Measurements from ENCODE around the gene BAD. TPM values are rescaled to one million over a fixed set of nuclear protein-coding genes. Genes with fewer than 3 reads are reported as not detected.
A peak's percentile ranks its signal among the peaks of the same experiment; 100 is the strongest.

Gene BAD
- total RNA-seq, 1 experiment from 2014 or later: 122 TPM

DNA sequence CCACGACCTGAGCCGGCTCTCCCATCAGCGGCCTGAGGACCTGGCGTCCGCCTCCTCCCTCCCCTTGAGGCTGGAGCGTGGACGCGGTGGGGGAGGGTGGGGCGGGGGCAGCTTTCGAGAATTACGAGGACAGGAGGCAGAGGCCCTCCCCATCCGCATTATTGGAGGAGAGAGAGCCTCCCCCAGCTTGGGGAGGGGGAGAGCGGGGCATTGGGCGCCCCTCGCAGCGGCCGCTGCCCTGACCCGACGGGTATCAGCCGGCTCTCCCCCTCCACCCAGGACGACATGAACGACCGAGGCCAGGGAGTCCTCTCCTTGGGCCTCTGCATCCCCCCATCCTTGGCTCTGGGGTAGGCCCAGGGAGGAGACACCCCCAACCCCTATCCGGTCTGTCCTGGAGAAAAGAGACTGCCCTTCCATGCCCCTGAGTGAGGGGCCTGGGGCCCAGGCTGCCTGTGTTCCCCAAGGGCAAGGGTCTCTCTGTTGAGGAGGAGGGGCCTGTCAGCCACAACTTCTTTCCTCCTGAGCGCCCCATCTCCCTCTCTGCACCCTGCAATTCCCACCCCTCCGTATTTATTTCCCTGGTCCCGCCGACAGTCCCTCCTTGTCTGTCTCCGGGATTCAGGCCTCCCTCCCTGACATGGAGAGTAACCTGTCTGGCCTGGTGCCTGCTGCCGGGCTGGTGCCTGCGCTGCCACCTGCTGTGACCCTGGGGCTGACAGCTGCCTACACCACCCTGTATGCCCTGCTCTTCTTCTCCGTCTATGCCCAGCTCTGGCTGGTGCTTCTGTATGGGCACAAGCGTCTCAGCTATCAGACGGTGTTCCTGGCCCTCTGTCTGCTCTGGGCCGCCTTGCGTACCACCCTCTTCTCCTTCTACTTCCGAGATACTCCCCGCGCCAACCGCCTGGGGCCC, 1.7 kb upstream of the BAD start:
- in situ Hi-C loops (cut with HindIII; ENCODE audit: low pct_unique_long_range_greater_than_20kb, low sequenced_read_pairs): no loop called here
- DNase-seq (ENCODE audit: low read depth): no peak

DNA sequence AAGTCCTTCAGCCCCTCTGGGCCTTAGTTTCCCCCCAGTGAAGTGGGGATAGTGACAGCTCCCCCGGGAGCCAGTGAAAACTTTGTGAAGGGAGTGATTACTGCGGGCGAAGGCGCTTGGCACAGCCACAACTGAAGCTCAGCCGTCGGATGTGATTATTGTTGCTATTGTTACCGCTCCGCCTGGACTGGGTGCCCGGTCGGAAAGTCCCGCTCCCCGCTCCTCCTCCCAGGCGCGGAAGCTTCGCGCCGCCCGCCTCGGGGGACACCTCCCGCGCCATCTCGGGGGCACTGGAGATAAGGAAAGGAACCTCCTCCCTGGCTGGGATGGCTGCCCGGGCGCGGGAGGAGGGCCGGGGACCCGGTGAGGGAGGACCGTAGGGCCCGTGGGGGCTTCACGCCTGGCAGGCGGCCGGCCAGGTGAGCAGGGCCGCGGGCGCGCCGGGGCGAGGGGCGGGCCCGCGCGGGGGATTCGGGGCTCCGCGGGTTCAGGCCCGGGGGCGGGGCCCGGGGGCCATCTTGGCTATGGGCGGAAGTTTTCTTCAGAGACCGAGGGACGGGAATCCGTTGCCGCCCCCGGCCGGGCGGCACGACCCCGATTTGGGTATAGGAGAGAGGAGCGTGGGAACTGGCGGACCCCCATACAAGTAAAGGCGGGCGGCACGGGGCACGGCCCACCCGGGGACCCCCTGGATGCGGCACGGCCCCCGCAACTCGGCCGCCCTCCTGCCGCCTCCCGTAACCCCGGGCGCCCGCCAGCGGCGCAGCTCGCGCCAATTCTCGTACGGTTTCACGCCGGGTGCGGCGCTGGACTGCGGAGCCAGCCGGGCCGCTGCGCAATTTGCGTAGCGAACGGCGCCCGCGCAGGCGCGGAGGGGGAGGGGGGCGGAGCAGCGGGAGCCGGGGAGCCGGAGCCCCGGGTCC, 758 bp upstream of the BAD start, which contains the start of gene GPR137:
TSS of gene GPR137 (plus strand) at position 887 of the 923 bp plus-strand sequence. CDS start 677 bp downstream, outside the sequence.
- in situ Hi-C loops (cut with HindIII; ENCODE audit: low pct_unique_long_range_greater_than_20kb, low sequenced_read_pairs): no loop called here
- peak; percentile 75 for DNase-seq (ENCODE audit: low read depth)

DNA sequence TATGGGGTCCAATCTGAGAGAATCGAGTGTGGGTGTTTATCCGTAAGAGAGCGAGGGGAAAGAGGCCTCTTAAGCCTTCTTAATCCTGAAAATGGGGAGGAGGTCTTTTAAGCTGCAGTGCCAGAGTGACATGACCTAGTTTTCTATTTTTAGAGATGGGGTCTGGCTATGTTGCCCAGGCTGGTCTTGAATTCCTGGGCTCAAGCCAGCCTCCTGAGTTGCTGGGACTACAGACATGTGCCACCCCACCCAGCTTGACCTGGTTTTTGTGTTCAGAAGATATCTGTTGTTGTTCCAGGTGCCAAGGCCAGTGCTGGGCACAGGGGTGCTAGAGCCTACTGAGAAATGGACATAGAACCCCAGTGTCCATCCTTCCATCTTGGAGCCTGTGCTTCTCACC, 1.4 kb downstream of the BAD start:
- DNase-seq (ENCODE audit: low read depth): no peak
- in situ Hi-C loops (cut with HindIII; ENCODE audit: low pct_unique_long_range_greater_than_20kb, low sequenced_read_pairs): no loop called here

DNA sequence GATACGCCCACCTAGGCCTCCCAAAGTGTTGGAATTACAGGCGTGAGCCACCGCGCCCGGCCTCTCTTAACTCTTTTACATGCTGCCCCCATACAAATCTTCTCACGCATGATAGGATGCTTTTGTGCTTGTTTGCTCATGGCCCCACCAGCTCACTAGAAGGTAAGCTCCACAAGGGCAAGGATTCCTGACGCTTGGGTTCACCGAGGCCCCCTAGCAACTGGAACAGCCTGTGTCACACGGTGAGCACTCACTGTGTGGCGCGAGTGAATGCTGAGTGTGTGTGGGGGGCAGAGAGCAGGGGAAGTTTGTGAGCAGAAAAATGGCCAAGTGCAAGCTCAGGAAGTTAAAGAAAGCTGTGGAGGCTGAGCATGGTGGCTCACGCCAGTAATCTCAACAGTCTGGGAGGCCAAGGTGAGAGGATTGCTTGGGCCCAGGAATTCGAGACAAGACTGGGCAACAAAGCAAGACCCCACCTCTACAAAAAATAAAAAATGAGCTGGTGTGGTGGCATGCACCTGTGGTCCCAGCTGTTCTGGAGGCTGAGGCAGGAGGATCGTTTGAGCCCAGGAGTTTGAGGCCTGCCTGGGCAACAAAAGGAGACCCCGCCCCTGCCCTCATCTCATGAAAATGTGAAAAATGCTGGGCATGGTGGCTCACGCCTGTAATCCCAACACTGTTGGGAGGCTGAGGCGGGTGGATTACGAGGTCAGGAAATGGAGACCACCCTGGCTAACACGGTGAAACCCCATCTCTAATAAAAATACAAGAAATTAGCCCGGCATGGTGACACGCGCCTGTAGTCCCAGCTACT, 2.3 kb downstream of the BAD start:
- in situ Hi-C loops (cut with HindIII; ENCODE audit: low pct_unique_long_range_greater_than_20kb, low sequenced_read_pairs): no loop called here
- DNase-seq (ENCODE audit: low read depth): no peak

DNA sequence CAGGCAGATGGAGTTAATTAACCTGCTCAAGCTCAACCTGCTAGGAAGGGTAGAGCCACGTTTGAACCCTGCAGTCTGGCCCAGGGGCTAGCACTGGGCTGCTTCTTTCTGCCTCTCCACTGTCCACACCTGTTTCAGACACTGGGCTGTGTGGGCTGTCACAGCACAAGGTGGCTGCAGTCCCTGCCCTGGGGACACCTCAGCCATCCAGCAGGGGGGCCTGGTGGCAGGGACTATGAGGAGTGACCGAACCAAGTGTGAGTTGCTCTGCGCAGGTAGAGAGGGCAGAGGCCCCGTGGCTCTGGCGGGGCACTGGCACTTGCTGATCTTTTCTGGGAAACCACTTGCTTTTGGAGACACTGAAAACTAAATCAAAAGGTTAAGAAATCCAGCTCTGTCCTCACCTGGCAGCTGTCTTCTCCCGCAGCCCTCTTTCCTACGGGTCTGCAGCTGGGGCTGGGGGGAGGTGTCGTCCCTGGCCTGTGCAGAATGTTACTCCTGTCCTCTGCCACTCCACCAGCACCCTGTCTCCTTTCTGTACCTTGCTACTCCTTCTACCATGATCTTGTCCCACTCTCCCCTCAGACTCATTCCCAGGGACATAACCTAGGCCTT, 5.8 kb downstream of the BAD start:
- in situ Hi-C loops (cut with HindIII; ENCODE audit: low pct_unique_long_range_greater_than_20kb, low sequenced_read_pairs): no loop called here
- no peak for DNase-seq (ENCODE audit: low read depth)

DNA sequence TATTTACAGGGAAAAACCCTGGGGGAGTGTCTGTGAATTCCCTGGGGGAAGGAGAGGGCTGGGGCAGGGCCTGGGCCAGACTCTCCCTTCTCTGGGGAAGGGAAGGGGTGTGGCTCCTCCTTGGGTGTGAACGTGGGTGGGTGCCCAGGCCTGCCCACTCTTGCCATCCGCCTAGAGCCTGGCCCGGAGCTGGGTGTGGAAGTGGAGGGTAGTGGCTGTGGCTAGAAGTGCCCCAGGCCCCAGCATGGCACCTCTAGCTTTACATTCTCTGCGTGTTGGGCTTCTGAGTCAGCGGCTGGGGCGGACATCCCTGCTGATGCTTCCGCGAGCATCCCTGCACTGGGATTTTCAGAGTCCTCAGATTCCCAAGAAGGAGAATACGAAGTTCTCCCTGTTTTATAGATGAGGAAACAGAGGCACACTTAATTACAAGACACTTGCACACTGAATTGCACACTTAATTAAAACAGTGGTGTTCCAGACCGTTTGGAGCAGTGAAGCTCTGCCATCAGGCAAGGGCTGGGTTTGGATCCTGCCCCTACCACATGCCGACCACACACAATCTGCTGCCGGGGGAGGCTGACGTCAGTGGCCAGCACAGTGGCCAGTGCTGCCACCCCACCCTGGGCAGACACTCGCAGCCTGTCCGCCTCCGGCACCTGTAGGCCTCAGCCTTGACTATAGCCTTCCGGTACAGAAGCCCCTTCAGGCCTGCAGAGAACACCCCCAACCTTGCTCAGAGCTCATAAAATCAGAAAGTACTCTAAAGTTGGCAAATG, 7.6 kb downstream of the BAD start:
- no peak for DNase-seq (ENCODE audit: low read depth)
- in situ Hi-C loops (cut with HindIII; ENCODE audit: low pct_unique_long_range_greater_than_20kb, low sequenced_read_pairs): no loop called here

DNA sequence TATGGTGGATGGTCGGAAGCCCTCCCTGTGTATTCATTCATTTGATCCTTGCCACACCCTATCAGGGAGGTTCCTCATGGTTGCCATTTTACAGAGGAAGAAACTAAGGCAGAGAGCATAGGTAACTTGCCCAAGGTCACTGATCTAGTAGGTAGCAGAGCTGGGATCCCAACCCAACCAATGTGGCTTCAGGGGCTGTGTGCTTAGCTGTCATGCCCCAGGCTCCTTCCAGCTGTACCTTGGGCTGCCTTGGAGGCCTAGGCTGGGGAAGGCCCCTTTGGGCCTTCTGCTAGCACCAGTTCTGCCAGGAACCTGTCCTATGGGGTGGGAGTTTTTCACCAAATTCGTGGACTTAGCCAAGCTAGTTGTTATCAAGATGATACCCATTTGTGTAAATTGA, 8.6 kb downstream of the BAD start:
- no peak for DNase-seq (ENCODE audit: low read depth)
- in situ Hi-C loops (cut with HindIII; ENCODE audit: low pct_unique_long_range_greater_than_20kb, low sequenced_read_pairs): no loop called here

DNA sequence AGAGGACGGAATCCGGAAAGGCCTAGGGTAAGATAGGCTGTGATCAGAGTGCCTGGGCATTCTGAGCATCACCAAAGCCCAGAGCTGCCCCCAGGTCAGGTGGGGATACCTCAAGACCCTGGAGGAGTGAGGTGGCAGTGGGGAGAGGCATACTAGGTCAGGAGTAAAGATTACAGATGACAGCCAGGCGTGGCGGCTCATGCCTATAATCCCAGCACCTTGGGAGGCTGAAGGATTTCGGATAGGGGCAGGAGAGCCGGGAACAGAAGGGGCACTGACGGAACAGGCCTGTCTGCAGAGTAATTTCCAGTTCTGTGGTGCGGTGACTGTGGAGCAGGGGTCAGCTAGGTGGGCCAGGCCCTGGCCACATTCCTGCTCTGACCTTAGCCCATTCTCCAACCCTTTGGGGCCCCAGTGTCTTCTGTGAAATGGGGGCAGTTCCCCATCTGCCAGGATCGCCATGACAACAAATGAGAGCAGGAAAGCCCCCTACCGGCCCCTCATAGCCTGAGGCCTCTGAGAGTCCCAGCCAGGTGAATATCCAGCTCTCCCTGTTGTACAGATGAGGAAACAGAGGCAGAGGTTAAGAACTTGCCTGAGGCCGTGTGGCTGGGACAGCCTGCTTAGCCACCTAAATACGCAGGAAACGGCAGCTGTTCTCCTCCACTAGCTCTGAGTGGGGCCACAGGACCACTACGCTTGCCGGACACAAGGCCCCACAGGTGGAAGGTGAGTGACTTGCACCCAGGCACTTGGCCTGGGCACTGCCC, 9.2 kb downstream of the BAD start:
- in situ Hi-C loops (cut with HindIII; ENCODE audit: low pct_unique_long_range_greater_than_20kb, low sequenced_read_pairs): no loop called here
- DNase-seq (ENCODE audit: low read depth): no peak

DNA sequence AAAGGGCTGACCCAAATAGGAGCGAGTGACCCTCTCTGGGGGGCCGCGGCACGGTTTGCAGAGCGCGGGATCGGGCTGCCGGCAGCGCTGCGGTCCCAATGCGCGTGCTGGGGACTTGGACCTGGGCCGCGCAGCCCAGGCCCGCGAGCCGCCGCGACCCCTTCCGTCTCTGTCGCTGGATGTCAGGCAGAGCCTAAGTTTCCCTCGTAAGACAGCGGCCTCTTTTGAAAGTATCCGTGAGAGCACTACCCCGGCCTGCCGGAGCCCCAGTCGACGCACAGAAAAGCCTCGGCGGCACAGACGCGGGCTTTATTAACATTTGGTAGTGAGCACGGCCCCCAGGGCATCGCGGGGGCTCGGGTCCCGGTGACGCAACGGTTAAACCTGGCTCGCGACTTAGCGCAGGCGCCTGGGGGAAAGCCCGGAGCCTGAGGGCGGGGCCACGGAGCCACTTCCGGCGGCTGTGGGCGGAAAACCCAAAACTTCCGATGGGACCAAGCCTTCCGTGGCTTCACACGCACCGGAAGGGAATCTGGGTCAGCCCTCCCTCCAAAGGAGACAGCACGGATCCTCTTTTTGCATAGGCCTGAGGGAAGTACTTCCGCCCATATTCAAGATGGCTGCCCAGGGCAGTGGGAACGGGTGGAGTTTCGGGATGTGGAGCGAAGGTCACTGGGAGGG, 14.8 kb downstream of the BAD start:
- peak; percentile 99 for DNase-seq (ENCODE audit: low read depth)
- in situ Hi-C loops (cut with HindIII; ENCODE audit: low pct_unique_long_range_greater_than_20kb, low sequenced_read_pairs): no loop called here

DNA sequence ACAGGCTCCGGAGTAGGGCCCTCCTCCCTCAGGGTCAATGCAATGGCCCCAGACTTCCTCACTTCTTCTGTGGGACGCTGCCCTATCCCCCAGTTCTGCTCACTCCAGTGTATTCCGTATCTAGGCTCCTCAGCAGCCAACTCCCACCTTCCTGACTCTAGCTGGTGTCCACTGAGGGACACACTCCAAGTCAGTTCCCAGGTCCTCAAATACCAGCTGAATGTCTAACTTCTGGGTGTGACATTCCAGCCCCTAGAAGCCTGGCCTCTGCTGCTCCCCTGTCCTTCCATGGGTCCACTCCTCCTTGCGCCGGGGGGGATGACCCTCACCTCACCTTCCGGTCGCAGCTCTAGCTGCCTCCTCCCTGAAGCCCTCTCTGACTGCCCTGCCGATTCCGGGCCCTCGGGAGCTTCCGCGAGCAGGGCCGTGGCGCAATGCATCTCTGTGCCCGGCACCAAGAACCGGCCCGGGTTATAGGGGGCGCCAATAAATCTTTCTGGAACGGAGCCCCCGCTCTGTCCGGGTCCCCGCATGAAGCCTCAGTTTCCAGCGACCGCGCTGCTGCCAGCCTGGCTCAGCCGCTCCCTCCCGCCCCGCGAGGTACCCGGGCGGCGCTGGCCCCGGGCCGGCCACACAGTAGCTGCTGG, 15.4 kb downstream of the BAD start:
- in situ Hi-C loops (cut with HindIII; ENCODE audit: low pct_unique_long_range_greater_than_20kb, low sequenced_read_pairs): no loop called here

DNA sequence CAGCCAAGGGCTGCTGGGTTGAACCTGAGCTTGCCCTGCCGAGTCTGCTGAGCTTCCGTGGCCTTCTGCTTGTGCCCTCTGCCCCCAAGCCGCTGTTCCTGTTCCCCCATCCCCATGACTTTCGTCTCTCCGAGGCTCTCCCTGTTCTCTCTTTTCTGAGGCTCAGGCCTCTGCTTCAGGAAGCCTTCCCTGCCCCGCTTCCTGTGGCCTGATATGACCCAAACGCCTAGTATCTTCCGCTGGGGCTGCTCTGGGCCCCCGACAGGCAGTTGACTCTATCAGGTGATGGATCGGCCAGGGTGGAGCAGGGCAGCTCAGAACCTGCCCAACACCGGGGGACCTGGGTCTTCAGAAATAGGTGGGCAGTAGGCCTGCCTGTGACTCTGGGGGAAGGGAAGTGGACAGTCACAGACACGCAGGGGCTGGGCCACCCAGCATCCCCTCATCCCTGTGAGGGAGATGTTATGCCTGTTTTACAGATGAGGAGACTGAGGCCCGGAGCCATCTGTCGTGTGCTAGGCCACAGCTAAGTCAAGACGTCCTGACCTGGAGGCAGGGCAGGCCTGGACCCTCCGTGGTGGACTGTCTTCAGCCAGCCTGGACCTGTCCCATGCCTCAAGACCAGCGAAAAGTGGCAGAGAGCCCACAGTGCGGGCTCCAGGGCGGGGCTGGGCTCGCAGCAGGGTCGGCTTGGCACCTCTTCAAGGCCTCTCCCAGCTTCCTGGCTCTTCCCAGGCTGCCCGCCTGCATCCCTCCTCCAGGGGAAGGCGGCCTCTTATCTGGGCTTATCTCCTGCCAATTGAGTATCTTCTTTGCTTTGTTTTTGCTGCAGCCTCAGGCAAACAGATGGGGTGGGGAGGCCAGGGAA, 16.2 kb downstream of the BAD start:
- in situ Hi-C loops (cut with HindIII; ENCODE audit: low pct_unique_long_range_greater_than_20kb, low sequenced_read_pairs): no loop called here
- DNase-seq (ENCODE audit: low read depth): peak; percentile 44

More for the DNA sequence above, 15.4 kb downstream of the BAD start:
- peak; percentile 50 for DNase-seq (ENCODE audit: low read depth)

DNA sequence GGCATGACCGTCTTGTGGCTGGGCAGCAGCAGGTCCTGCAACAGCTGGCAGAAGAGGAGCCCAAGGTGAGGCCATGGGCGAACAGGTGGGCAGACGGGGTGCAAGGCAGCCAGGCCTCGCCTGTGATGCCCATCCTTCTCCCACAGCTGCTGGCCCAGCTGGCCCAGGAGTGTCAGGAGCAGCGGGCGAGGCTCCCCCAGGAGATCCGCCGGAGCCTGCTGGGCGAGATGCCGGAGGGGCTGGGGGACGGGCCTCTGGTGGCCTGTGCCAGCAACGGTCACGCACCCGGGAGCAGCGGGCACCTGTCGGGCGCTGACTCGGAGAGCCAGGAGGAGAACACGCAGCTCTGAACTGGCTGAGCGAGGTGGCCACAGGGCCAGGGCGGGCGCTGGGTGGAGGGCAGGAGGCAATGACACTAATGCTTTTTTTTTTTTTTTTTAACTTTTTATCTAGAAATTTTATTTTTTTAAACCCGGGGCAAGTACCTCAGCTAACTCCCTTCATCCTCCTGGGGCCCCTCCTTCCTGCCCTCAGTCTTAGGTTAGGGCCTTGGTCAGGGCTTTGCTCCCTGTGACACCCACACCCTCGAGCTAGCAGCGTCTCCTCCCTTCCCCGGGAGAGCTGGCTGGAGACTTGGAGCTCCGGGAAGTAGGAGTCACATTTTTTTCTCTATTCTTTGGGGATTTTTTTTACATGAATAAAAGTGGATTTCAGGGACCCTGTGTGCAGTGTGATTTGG, 17.1 kb downstream of the BAD start:
- DNase-seq (ENCODE audit: low read depth): no peak
- in situ Hi-C loops (cut with HindIII; ENCODE audit: low pct_unique_long_range_greater_than_20kb, low sequenced_read_pairs): no loop called here

DNA sequence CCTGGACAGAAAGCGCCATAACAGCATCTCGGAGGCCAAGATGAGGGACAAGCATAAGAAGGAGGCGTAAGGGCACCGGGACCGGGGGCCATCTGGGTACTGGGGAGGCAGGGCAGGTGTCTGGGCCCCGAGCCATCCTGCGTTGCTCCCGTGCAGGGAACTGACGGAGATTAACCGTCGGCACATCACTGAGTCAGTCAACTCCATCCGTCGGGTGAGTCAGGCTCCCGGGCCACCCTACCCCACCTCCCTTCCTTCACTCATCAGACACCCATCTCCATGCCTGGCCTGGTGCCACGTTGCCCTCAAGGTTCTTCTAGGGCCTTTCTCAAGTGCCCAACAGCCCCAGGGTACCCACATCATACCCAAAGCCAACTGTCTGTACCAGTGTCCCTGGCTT, 18.1 kb downstream of the BAD start:
- in situ Hi-C loops (cut with HindIII; ENCODE audit: low pct_unique_long_range_greater_than_20kb, low sequenced_read_pairs): no loop called here

More for the DNA sequence above, 18.1 kb downstream of the BAD start:
- DNase-seq (ENCODE audit: low read depth): no peak

All from Caki2 (cell line).